H9 (cell line): Measurements from ENCODE around the gene IGF2. TPM values are rescaled to one million over a fixed set of nuclear protein-coding genes. Genes with fewer than 3 reads are reported as not detected.

ENCODE experiments used
- DNase-seq: peaks from one replicate; pipeline ENCODE4 v3.0.0-alpha.2; 2017
- H2AFZ ChIP-seq: one replicate; pipeline ENCODE4 v1.6.1; 2013; ENCODE audit warnings: mild to moderate bottlenecking, low read length, control low read depth, moderate library complexity
- H2AK5ac ChIP-seq: 2 replicates; pipeline ENCODE4 v1.6.1; 2013; ENCODE audit warnings: low read length, control low read depth, mixed read lengths; ENCODE audit not compliant: insufficient read length
- H2BK120ac ChIP-seq: one replicate; pipeline ENCODE4 v1.6.1; 2013; ENCODE audit warnings: low read depth, mild to moderate bottlenecking, low read length, control low read depth, inconsistent platforms; ENCODE audit not compliant: poor library complexity, severe bottlenecking
- H2BK12ac ChIP-seq: 2 replicates; pipeline ENCODE4 v1.6.1; 2013; ENCODE audit warnings: low read length, control low read depth, mixed read lengths, low read depth; ENCODE audit not compliant: insufficient read length
- H2BK15ac ChIP-seq: 2 replicates; pipeline ENCODE4 v1.6.1; 2013; ENCODE audit warnings: low read depth, low read length, control low read depth
- H2BK20ac ChIP-seq: one replicate; pipeline ENCODE4 v1.6.1; 2013; ENCODE audit warnings: low read depth, mild to moderate bottlenecking, low read length, control low read depth, inconsistent platforms; ENCODE audit not compliant: poor library complexity, severe bottlenecking
- H2BK5ac ChIP-seq: 2 replicates; pipeline ENCODE4 v1.6.1; 2013; ENCODE audit warnings: low read length, control low read depth, mixed read lengths; ENCODE audit not compliant: insufficient read length
- H3K14ac ChIP-seq: 2 replicates; pipeline ENCODE4 v1.6.1; 2013; ENCODE audit warnings: low read length, control low read depth; ENCODE audit not compliant: insufficient read depth
- H3K18ac ChIP-seq: 2 replicates; pipeline ENCODE4 v1.6.1; 2013; ENCODE audit warnings: low read depth, mild to moderate bottlenecking, mixed read lengths, low read length, control low read depth; ENCODE audit not compliant: insufficient read length
- H3K23ac ChIP-seq: 2 replicates; pipeline ENCODE4 v1.6.1; 2013; ENCODE audit warnings: low read length, control low read depth, mixed read lengths, low read depth; ENCODE audit not compliant: insufficient read length
- H3K23me2 ChIP-seq: 2 replicates; pipeline ENCODE4 v1.6.1; 2013; ENCODE audit warnings: low read depth, mild to moderate bottlenecking, mixed read lengths, low read length, control low read depth; ENCODE audit not compliant: insufficient read length, poor library complexity, severe bottlenecking
- H3K27ac ChIP-seq: 2 replicates; pipeline ENCODE4 v1.5.1; 2013; ENCODE audit warnings: low read length, control low read depth, mixed read lengths, low read depth; ENCODE audit not compliant: insufficient read length
- H3K27me3 ChIP-seq: 2 replicates; pipeline ENCODE4 v1.6.1; 2013; ENCODE audit warnings: low read length, control low read depth, inconsistent platforms; ENCODE audit not compliant: insufficient read depth
- H3K4ac ChIP-seq: 2 replicates; pipeline ENCODE4 v1.6.1; 2013; ENCODE audit warnings: low read depth, mild to moderate bottlenecking, control low read depth, inconsistent platforms, low read length, moderate library complexity
- H3K4me1 ChIP-seq: 2 replicates; pipeline ENCODE4 v1.6.1; 2013; ENCODE audit warnings: low read length, control low read depth, inconsistent platforms; ENCODE audit not compliant: insufficient read depth
- H3K4me2 ChIP-seq: 2 replicates; pipeline ENCODE4 v1.6.1; 2013; ENCODE audit warnings: low read length, control low read depth, mixed read lengths; ENCODE audit not compliant: insufficient read length, insufficient read depth
- H3K56ac ChIP-seq: 2 replicates; pipeline ENCODE4 v1.6.1; 2013; ENCODE audit warnings: low read depth, mild to moderate bottlenecking, mixed read lengths, low read length, control low read depth; ENCODE audit not compliant: insufficient read length
- H3K79me1 ChIP-seq: 2 replicates; pipeline ENCODE4 v1.6.1; 2013; ENCODE audit warnings: low read depth, mild to moderate bottlenecking, moderate library complexity, low read length, control low read depth, inconsistent platforms; ENCODE audit not compliant: insufficient read depth, poor library complexity, severe bottlenecking
- H3K79me2 ChIP-seq: 2 replicates; pipeline ENCODE4 v1.6.1; 2013; ENCODE audit warnings: low read length, control low read depth, inconsistent platforms; ENCODE audit not compliant: insufficient read depth
- H3K9ac ChIP-seq: 2 replicates; pipeline ENCODE4 v1.6.1; 2013; ENCODE audit warnings: low read length, control low read depth, mixed read lengths; ENCODE audit not compliant: insufficient read length; ENCODE audit errors: extremely low read depth
- H3K9me3 ChIP-seq: one replicate; pipeline ENCODE4 v1.6.1; 2013; ENCODE audit warnings: low read depth, low read length, inconsistent platforms; ENCODE audit not compliant: control insufficient read depth
- H3T11ph ChIP-seq: one replicate; pipeline ENCODE4 v1.6.1; 2013; ENCODE audit warnings: mild to moderate bottlenecking, low read length, control low read depth, inconsistent platforms
- H4K20me1 ChIP-seq: one replicate; pipeline ENCODE4 v1.6.1; 2013; ENCODE audit not compliant: control insufficient read depth, insufficient read length, insufficient read depth
- H4K5ac ChIP-seq: 2 replicates; pipeline ENCODE4 v1.6.1; 2013; ENCODE audit warnings: low read depth, mild to moderate bottlenecking, mixed read lengths, low read length, control low read depth; ENCODE audit not compliant: insufficient read length
- H4K8ac ChIP-seq: replicated peaks from 2 replicates; pipeline ENCODE4 v1.6.1; 2013; ENCODE audit warnings: low read length, control low read depth, mixed read lengths, low read depth; ENCODE audit not compliant: insufficient read length
- H4K91ac ChIP-seq: 2 replicates; pipeline ENCODE4 v1.6.1; 2013; ENCODE audit warnings: low read depth, mild to moderate bottlenecking, moderate library complexity, mixed read lengths, low read length, control low read depth; ENCODE audit not compliant: insufficient read length
- H3K27ac Mint-ChIP-seq, 3 experiments: 2 replicates in 2 of 3; 3 replicates in 1 of 3; pipeline ENCODE4 v1.8.0; 2020 to 2021; ENCODE audit warnings: mixed read lengths in 3 of 3, mild to moderate bottlenecking in 1 of 3, moderate library complexity in 1 of 3
- H3K27me3 Mint-ChIP-seq: 2 replicates; pipeline ENCODE4 v1.8.0; 2021; ENCODE audit warnings: low read depth, mild to moderate bottlenecking, moderate library complexity, mixed read lengths
- H3K36me3 Mint-ChIP-seq, 3 experiments: 2 replicates in 2 of 3; 3 replicates in 1 of 3; pipeline ENCODE4 v1.8.0; 2020 to 2021; ENCODE audit warnings: low read depth in 3 of 3, mixed read lengths in 3 of 3; ENCODE audit not compliant: insufficient read depth in 1 of 3
- H3K4me1 Mint-ChIP-seq, 2 experiments: 2 replicates each; pipeline ENCODE4 v1.8.0; 2020; ENCODE audit warnings: mixed read lengths in 2 of 2
- H3K4me3 Mint-ChIP-seq, 2 experiments: 2 replicates in 1 of 2; 3 replicates in 1 of 2; pipeline ENCODE4 v1.8.0; 2020 to 2021; ENCODE audit warnings: mild to moderate bottlenecking in 2 of 2, mixed read lengths in 2 of 2, moderate library complexity in 1 of 2
- H3K9me3 Mint-ChIP-seq, 2 experiments: 2 replicates in 1 of 2; 3 replicates in 1 of 2; pipeline ENCODE4 v1.8.0; 2020; ENCODE audit warnings: mild to moderate bottlenecking in 2 of 2, mixed read lengths in 2 of 2, moderate library complexity in 1 of 2
- CTCF ChIP-seq: fragments of 200-600 bp; sonication (generic); conservative IDR thresholded peaks from 3 replicates; pipeline ENCODE4 v1.8.0; 2021; ENCODE audit warnings: antibody characterized with exemption, mild to moderate bottlenecking
- WGBS: extraction: QIAGEN DNeasy Blood & Tissue Kit; methylation state at CpG from one replicate; pipeline ENCODE4 v1.1.7; 2013; ENCODE audit warnings: missing lambda C conversion rate, low lambda C conversion rate, mixed read lengths; ENCODE audit not compliant: insufficient read length; ENCODE audit errors: extremely low coverage; 5-methylcytosine and 5-hydroxymethylcytosine counted together
- total RNA-seq: library from RNA; stranded (reverse); gene quantifications from 2 replicates; pipeline ENCODE4 v1.2.1, GENCODE V29; 2021

The IGF2 gene
- total RNA-seq, 1 experiment from 2014 or later = 2.8 TPM

GRCh38 chr11:2173150-2173693 is 34.0 kb upstream of the IGF2 start:
- no peak overlapping the region for H3K23ac ChIP-seq
- H2AK5ac ChIP-seq = no peak overlapping the region
- no peak overlapping the region for H2BK20ac ChIP-seq
- no peaks in the 10 kb centered on the region for H3K23me2 ChIP-seq
- H3K9ac ChIP-seq = no peak overlapping the region
- Mint-ChIP-seq H3K27ac (no peak overlapping the region), H3K36me3 (no peaks in the 10 kb centered on the region), H3K27me3 (peaks cover 11% of the 10 kb centered on the region), H3K9me3 (no peaks in the 10 kb centered on the region; a peak in 1 of 5 replicates), H3K4me1 (peaks cover 0 to 5% of the 10 kb centered on the region in 2 experiments; a peak in 1 of 4 replicates), H3K4me3 (no peak overlapping the region)
- DNase-seq = peak; percentile 62
- H4K20me1 ChIP-seq = no peaks in the 10 kb centered on the region
- no peak overlapping the region for H2BK120ac ChIP-seq
- H3K79me1 ChIP-seq = no peaks in the 10 kb centered on the region
- H3K9me3 ChIP-seq = no peaks in the 10 kb centered on the region
- no peaks in the 10 kb centered on the region for H3K4me1 ChIP-seq
- H4K91ac ChIP-seq = no peak overlapping the region
- peak; percentile 68 for TF ChIP-seq CTCF
- no CpG with 5 or more reads among the region's 16 CpGs for WGBS
- no peak overlapping the region for H2BK5ac ChIP-seq
- H3K27me3 ChIP-seq = no peaks in the 10 kb centered on the region
- H3K4ac ChIP-seq = no peak overlapping the region
- no peak overlapping the region for H2BK15ac ChIP-seq
- H4K8ac ChIP-seq = no peak overlapping the region
- H3K56ac ChIP-seq = no peak overlapping the region
- no peak overlapping the region for H3K4me2 ChIP-seq
- no peak overlapping the region for H3T11ph ChIP-seq
- H3K79me2 ChIP-seq = no peaks in the 10 kb centered on the region
- H2BK12ac ChIP-seq = no peak overlapping the region
- no peak overlapping the region for H2AFZ ChIP-seq
- no peak overlapping the region for H3K18ac ChIP-seq
- H3K14ac ChIP-seq = no peak overlapping the region
- no peak overlapping the region for H3K27ac ChIP-seq
- H4K5ac ChIP-seq = no peak overlapping the region
